Vagina (tissue), 2 donors: ENCODE results near the gene ATP11A.

ENCODE experiments used
- CTCF ChIP-seq, 3 experiments: fragments of 450-650 bp in 2 of 3; fragments of 200-600 bp in 1 of 3; sonication (generic) in 1 of 3; IDR thresholded peaks; one replicate each; pipeline ENCODE4 v1.5.1; 2017 to 2019; ENCODE audit warnings: antibody characterized with exemption in 3 of 3, mild to moderate bottlenecking in 2 of 3, moderate library complexity in 2 of 3
- POLR2A ChIP-seq, 2 donors: fragments of 450-650 bp; IDR thresholded peaks; one replicate each; pipeline ENCODE4 v1.6.1; 2017; ENCODE audit warnings: antibody characterized with exemption in 2 of 2, mild to moderate bottlenecking in 2 of 2, moderate library complexity in 2 of 2

GRCh38 chr13:112711528-112712265, 21.9 kb downstream of the ATP11A start:
- no peak for TF ChIP-seq CTCF (IDR thresholded peaks at IDR 0.05)
- TF ChIP-seq POLR2A (IDR thresholded peaks at IDR 0.05): no peak
